ENCODE measurements around the gene REELD1. TPM values are rescaled to one million over a fixed set of nuclear protein-coding genes. Genes with fewer than 3 reads are reported as not detected.

Gene REELD1
- total and polyA plus RNA-seq, 9 of the 15 experiments (the other 6 are each of a cell fraction or from before 2014, with no cell fraction given) = not detected

DNA sequence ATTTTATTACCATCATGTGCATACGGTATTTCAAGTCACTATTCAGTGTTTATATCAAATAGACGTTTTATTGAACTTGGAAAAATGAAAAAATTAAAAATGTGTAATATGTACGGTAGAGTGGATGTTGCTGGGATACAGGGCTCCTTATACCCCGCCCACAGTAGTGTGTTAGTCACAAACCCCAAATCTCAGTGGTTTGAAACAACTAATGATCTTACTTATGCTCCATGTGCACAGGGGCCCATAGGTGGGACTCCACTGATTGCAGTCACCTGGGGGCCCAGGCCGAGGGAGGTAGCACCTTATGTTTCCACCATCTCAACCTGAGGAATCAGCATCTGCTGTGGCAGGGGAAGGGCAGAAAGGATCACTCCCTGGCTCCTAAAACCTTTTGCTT is 20.7 kb upstream of the REELD1 start:
- in situ Hi-C loops (cut with MboI) = no loop called here

GRCh38 chr4:146194212-146194611 is 20.1 kb upstream of the REELD1 start:
- no peak for FAIRE-seq
- H3K27ac ChIP-seq (ENCODE audit: extremely low read depth, low read depth, low read length) = no peak overlapping the region
- ChIA-PET CTCF (ENCODE audit: low intra/inter-chr PET ratio) (no interaction called here), POLR2A (no interaction called here)
- peaks cover 3 to 10% of the 10 kb centered on the region in 2 experiments; a peak in 3 of 5 replicates for H3K27me3 ChIP-seq (ENCODE audit: control insufficient read depth in 2 of 2, insufficient read depth in 2 of 2, low read length in 2 of 2)
- no peaks in the 10 kb centered on the region for H3K79me2 ChIP-seq (ENCODE audit: control insufficient read depth, insufficient read depth, low read length)
- H3K4me3 ChIP-seq = no peak overlapping the region
- intact Hi-C loops (cut with micrococcal nuclease) = no loop called here
- DNase-seq (ENCODE audit: extremely low read depth in 1 of 4, low spot score in 3 of 4) = no peak
- no TSS peak for BruUV-seq (replicated peaks)
- no peaks in the 10 kb centered on the region for H3K9me1 ChIP-seq (ENCODE audit: control insufficient read depth, insufficient read depth, low read length)
- H4K20me1 ChIP-seq (replicated peaks; ENCODE audit: control insufficient read depth, insufficient read depth, low read length) = no peaks in the 10 kb centered on the region
- no peak for TF ChIP-seq CCNT2 (IDR thresholded peaks at IDR 0.05; ENCODE audit: borderline replicate concordance, extremely low read depth, insufficient read length, low read depth, low read length)
- peak; percentile 96 for TF ChIP-seq ZNF134 (CRISPR knock-in tag; conservative IDR thresholded peaks at IDR 0.05)
- no peak overlapping the region for H3K4me2 ChIP-seq (ENCODE audit: insufficient read depth, low read length)
- H3K36me3 ChIP-seq (ENCODE audit: control insufficient read depth, insufficient read depth, low read length) = peaks cover 22% of the 10 kb centered on the region; the same call in 2 of the 3 replicates
- no peak overlapping the region for H2AFZ ChIP-seq (ENCODE audit: low read depth, low read length)
- no peak for ATAC-seq
- H3K9me3 ChIP-seq (replicated peaks; ENCODE audit: control insufficient read depth, insufficient read depth, low read depth, low read length) = no peaks in the 10 kb centered on the region
- no peaks in the 10 kb centered on the region for H3K4me1 ChIP-seq (replicated peaks in 1 of 2; ENCODE audit: control insufficient read depth in 2 of 2, insufficient read depth in 2 of 2, low read length in 2 of 2)
- in situ Hi-C loops (cut with MboI) = no loop called here
- H3K9ac ChIP-seq (ENCODE audit: insufficient read depth in 1 of 2, low read depth in 2 of 2, low read length in 2 of 2) = no peak overlapping the region

More for the DNA sequence above, 20.7 kb upstream of the REELD1 start:
- no peak overlapping the region for H3K27ac ChIP-seq (ENCODE audit: extremely low read depth, low read depth, low read length)
- 44% methylated on average over 5 of the region's 5 CpGs for WGBS (ENCODE audit: insufficient coverage, low coverage, missing lambda C conversion rate)
- no peaks in the 10 kb centered on the region for H4K20me1 ChIP-seq (replicated peaks; ENCODE audit: control insufficient read depth, insufficient read depth, low read length)
- H2AFZ ChIP-seq (ENCODE audit: low read depth, low read length) = no peak overlapping the region
- POLR2A ChIA-PET = no interaction called here
- intact Hi-C loops (cut with micrococcal nuclease) = no loop called here
- H3K4me2 ChIP-seq (ENCODE audit: insufficient read depth, low read length) = no peak overlapping the region
- H3K9me3 ChIP-seq (replicated peaks; ENCODE audit: control insufficient read depth, insufficient read depth, low read depth, low read length) = no peaks in the 10 kb centered on the region
- ATAC-seq (no peak), FAIRE-seq (no peak), DNase-seq (ENCODE audit: extremely low read depth in 1 of 4, low spot score in 3 of 4) (no peak)
- H3K9me1 ChIP-seq (ENCODE audit: control insufficient read depth, insufficient read depth, low read length) = no peaks in the 10 kb centered on the region
- no peaks in the 10 kb centered on the region for H3K79me2 ChIP-seq (ENCODE audit: control insufficient read depth, insufficient read depth, low read length)
- no peaks in the 10 kb centered on the region for H3K4me1 ChIP-seq (replicated peaks in 1 of 2; ENCODE audit: control insufficient read depth in 2 of 2, insufficient read depth in 2 of 2, low read length in 2 of 2)
- peaks cover 3 to 9% of the 10 kb centered on the region in 2 experiments; a peak in 3 of 5 replicates for H3K27me3 ChIP-seq (ENCODE audit: control insufficient read depth in 2 of 2, insufficient read depth in 2 of 2, low read length in 2 of 2)
- no TSS peak for BruUV-seq (replicated peaks)
- no peak overlapping the region for H3K9ac ChIP-seq (ENCODE audit: insufficient read depth in 1 of 2, low read depth in 2 of 2, low read length in 2 of 2)
- peaks cover 25% of the 10 kb centered on the region; the same call in 2 of the 3 replicates for H3K36me3 ChIP-seq (ENCODE audit: control insufficient read depth, insufficient read depth, low read length)
- H3K4me3 ChIP-seq = no peak overlapping the region
- TF ChIP-seq, protein P1, sequence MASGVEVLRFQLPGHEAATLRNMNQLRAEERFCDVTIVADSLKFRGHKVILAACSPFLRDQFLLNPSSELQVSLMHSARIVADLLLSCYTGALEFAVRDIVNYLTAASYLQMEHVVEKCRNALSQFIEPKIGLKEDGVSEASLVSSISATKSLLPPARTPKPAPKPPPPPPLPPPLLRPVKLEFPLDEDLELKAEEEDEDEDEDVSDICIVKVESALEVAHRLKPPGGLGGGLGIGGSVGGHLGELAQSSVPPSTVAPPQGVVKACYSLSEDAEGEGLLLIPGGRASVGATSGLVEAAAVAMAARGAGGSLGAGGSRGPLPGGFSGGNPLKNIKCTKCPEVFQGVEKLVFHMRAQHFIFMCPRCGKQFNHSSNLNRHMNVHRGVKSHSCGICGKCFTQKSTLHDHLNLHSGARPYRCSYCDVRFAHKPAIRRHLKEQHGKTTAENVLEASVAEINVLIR (CRISPR knock-in tag; IDR thresholded peaks at IDR 0.05) = no peak
- no peak for TF ChIP-seq MTA1 (IDR thresholded peaks at IDR 0.05; ENCODE audit: borderline replicate concordance)
- CTCF ChIA-PET (ENCODE audit: low intra/inter-chr PET ratio) = no interaction called here

Measured in K562 (cell line).